GM12872 (cell line): ENCODE results near the gene MARS1.

Experiments
- TF ChIP-seq, protein P1 (sequence below): IDR thresholded peaks from 3 replicates; pipeline ENCODE4 v1.5.1; 2011; ENCODE audit warnings: low read depth, mild to moderate bottlenecking, low read length, moderate library complexity; ENCODE audit not compliant: insufficient read depth

Gene MARS1

DNA sequence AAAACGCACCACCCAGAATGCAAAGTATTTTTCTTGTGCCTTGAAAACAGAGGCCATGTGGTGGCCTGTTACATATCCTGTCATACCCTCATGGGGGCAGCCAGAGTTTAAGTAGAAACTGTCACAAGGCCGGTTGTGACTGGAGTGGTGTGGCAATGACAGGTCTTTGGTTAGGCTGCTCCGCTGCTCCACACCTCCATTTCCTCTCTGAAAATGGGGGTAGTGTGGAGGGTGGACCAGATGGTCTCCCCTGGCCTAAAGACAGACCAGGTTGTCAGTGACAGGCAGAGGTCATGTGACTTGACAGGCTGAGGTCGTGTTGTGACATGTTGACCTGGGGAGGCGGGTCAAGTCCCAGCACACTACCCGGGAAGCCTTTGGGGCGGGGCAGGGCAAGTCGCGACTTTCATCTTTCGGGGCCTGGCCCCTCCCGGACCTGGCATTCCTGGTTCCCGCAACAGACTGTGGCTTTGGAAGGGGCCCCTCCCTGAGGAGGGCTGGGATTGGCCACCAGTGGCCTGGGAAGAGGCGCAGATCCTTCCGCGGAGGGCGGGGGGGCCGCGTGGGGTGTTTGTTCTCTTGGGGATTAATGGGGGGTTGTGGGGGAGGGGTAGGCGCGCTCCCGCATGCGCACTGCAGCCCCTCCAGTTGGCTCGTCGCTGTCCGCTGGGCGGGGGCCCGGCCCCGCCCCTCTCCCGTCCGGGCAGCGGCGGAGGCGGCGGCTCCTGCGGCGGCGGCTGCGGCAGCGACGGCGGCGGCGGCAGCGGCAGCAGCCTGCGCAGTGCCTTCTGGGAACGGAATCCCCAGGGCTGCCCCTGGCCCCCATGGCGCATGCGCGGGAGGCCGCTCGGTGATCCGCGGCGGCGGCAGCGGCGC lies 34.4 kb downstream of the MARS1 start, which contains the start of gene MBD6:
MBD6 (plus strand) TSS at position 814 of the 876 bp plus-strand sequence. CDS start 1,480 bp downstream, outside the sequence.
- TF ChIP-seq, protein P1, sequence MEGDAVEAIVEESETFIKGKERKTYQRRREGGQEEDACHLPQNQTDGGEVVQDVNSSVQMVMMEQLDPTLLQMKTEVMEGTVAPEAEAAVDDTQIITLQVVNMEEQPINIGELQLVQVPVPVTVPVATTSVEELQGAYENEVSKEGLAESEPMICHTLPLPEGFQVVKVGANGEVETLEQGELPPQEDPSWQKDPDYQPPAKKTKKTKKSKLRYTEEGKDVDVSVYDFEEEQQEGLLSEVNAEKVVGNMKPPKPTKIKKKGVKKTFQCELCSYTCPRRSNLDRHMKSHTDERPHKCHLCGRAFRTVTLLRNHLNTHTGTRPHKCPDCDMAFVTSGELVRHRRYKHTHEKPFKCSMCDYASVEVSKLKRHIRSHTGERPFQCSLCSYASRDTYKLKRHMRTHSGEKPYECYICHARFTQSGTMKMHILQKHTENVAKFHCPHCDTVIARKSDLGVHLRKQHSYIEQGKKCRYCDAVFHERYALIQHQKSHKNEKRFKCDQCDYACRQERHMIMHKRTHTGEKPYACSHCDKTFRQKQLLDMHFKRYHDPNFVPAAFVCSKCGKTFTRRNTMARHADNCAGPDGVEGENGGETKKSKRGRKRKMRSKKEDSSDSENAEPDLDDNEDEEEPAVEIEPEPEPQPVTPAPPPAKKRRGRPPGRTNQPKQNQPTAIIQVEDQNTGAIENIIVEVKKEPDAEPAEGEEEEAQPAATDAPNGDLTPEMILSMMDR: no peak

DNA sequence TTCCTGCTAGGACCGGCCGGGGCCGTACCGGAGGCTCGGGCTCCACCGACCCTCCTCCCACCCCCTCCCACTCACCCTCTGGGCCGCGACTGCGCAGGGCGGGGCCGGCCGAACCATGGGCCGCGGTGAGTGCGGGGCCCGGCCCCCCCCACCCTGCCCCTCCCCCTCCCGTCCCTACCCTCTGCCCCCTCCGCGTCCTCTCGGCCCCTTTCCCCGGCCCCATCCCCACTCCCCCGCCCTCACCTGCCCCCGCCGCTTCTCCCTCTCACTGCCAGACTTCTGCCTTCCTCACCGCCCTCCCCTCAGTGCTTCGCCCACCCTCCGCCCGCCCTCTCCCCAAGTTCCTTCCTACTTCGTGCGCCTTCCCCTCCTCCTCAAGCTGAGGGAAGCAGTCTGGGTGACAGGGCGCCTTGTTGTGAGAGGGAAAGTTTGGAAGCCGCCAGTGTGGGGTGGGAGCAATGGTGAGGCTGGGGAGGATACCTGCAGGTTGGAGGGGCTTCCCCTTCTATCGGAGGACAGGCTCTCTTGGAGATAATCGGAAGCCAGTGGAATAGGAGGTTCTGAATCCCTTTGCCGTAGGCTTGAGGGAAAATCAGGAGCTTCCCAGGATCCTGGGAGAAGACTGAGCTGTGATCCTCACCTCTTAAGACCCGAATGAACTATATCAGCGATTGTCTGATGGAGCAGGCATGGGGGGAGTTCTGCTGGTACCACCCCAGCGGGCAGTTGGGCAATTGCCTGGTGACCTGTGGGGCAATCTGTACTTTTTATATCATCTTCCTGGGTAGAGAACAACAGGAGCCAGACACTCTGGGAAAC lies 35.2 kb downstream of the MARS1 start:
- TF ChIP-seq, protein P1: no peak; the same call in 2 of the 3 replicates

DNA sequence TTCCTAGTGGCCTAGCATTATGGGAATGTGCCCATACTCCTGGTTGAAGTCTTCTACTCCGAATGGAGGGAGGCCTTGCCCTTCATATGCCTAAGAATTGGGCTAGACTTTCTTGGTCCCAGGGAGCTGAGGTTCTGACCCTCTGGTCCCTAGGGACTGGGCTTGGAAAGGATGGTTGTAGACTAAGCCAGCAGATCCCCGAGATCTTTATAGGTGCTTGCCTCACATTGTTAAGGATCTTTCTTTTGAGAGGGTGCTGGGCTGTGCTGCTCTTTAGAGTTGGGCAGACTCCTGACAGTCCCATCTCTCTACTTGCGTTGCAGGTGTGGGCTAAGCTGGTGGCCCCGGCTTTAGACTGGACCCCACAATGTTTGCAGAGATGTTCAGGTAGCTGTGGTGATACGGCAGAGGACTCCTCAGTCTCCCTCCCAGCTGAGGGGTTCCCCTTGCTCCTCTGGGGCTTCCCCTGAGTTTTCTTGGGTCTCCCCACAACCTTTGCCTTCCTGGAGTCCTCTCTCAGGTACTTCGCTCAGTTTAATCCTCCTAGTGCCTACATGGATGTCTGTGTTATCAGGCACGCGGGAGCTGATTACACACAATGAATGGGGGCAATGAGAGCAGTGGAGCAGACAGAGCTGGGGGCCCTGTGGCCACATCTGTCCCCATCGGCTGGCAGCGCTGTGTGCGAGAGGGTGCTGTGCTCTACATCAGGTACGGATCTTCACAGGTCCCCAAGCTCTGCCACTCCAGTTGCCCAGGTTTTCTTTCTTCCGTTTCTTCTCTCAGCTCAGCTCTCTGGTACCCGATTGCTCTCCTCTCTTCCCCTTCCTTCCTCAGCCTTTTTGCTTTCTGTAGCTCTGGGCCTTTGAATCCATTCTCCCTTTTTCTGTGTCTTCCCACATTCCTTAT lies 36.1 kb downstream of the MARS1 start:
- TF ChIP-seq, protein P1: no peak

DNA sequence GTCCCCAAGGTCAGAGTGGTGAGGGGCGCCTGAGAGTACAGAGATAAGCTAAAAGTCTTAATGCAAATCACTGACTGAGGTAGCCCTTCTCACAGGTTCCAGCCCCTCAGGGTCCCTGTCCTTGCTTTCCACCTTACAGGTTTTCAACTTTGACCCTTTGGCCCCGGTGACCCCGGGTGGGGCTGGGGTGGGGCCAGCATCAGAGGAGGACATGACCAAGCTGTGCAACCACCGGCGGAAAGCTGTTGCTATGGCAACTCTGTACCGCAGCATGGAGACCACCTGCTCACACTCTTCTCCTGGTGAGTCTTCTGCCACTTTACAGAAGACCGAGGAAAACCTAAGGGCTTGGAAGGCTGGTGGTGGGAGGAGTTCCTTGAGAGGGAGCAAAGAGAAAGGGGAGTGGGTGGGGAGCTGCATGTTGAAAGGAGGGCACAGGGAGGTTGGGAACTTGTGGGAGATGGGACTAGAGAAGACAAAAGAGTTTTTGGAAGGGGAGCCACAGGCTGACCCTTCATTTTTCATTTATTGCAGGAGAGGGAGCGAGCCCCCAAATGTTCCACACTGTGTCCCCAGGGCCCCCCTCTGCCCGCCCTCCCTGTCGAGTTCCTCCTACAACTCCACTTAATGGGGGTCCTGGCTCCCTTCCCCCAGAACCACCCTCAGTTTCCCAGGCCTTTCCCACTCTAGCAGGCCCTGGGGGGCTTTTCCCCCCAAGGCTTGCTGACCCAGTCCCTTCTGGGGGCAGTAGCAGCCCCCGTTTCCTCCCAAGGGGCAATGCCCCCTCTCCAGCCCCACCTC lies 37.1 kb downstream of the MARS1 start:
- TF ChIP-seq, protein P1: no peak

DNA sequence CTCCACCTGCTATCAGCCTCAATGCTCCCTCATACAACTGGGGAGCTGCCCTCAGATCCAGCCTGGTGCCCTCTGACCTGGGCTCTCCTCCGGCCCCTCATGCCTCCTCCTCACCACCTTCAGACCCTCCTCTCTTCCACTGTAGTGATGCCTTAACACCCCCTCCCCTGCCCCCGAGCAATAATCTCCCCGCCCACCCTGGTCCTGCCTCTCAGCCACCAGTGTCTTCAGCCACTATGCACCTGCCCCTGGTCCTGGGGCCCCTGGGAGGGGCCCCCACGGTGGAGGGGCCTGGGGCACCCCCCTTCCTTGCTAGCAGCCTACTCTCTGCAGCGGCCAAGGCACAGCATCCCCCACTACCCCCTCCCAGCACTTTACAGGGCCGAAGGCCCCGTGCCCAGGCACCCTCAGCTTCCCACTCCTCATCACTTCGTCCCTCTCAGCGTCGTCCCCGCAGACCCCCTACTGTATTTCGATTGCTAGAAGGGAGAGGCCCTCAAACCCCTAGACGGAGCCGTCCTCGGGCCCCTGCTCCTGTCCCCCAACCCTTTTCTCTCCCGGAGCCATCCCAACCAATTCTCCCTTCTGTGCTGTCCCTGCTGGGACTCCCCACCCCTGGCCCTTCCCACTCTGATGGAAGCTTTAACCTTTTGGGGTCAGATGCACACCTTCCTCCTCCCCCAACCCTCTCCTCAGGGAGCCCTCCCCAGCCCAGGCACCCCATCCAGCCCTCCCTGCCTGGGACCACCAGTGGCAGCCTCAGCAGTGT lies 37.9 kb downstream of the MARS1 start:
- TF ChIP-seq, protein P1: no peak

DNA sequence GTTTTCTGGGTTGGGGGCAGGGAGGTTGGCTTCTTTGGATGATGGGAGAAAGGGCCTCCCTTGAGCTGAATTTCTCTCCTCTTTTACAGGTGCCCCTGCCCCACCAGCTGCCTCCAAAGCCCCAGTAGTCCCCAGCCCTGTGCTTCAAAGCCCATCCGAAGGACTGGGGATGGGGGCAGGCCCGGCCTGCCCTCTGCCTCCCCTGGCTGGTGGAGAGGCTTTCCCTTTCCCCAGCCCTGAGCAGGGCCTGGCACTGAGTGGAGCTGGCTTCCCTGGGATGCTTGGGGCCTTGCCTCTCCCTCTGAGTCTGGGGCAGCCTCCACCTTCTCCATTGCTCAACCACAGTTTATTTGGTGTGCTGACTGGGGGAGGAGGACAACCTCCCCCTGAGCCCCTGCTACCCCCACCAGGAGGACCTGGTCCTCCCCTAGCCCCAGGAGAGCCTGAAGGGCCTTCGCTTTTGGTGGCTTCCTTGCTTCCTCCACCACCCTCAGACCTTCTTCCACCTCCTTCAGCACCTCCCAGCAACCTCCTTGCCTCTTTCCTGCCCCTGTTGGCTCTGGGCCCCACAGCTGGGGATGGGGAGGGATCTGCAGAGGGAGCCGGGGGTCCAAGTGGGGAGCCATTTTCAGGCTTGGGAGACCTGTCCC lies 38.7 kb downstream of the MARS1 start:
- TF ChIP-seq, protein P1: no peak
